ENCODE measurements around the gene PGAP1. TPM values are rescaled to one million over a fixed set of nuclear protein-coding genes. Genes with fewer than 3 reads are reported as not detected.

The PGAP1 gene
- total RNA-seq, 1 donor from 2014 or later, result 175 TPM

DNA sequence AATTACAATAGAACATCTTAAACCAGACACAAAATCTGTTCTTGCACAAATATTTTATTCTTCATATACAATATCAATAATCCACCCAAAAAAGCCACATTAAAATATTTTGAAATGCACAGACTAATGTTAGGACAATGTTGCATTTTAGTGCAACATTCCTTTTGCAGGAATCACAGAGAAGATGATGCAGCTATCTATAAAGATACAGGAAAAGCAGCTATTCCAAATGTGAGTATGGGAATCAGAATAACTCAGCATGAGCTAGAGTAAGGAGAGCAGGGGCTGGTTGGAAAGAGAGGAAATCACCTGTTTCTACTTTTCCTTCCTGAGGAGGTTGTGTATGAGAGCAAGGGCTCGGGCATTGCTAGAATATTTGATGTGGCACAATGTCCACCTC, 122.1 kb downstream of the PGAP1 start:
- Mint-ChIP-seq H3K27me3 (ENCODE audit: unreplicated experiment) (peaks cover 9% of the 10 kb centered on the region), H3K27ac (ENCODE audit: unreplicated experiment) (no peak overlapping the region), H3K4me1 (ENCODE audit: low read depth, unreplicated experiment) (peaks cover 3% of the 10 kb centered on the region), H3K9me3 (ENCODE audit: unreplicated experiment) (peaks cover 6% of the 10 kb centered on the region), H3K4me3 (ENCODE audit: unreplicated experiment) (no peak overlapping the region), H3K36me3 (ENCODE audit: unreplicated experiment) (peaks cover 9% of the 10 kb centered on the region)
- TF ChIP-seq, protein P1, sequence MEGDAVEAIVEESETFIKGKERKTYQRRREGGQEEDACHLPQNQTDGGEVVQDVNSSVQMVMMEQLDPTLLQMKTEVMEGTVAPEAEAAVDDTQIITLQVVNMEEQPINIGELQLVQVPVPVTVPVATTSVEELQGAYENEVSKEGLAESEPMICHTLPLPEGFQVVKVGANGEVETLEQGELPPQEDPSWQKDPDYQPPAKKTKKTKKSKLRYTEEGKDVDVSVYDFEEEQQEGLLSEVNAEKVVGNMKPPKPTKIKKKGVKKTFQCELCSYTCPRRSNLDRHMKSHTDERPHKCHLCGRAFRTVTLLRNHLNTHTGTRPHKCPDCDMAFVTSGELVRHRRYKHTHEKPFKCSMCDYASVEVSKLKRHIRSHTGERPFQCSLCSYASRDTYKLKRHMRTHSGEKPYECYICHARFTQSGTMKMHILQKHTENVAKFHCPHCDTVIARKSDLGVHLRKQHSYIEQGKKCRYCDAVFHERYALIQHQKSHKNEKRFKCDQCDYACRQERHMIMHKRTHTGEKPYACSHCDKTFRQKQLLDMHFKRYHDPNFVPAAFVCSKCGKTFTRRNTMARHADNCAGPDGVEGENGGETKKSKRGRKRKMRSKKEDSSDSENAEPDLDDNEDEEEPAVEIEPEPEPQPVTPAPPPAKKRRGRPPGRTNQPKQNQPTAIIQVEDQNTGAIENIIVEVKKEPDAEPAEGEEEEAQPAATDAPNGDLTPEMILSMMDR (IDR thresholded peaks at IDR 0.05; ENCODE audit: partially characterized antibody, unreplicated experiment), result no peak
- no peak for DNase-seq

DNA sequence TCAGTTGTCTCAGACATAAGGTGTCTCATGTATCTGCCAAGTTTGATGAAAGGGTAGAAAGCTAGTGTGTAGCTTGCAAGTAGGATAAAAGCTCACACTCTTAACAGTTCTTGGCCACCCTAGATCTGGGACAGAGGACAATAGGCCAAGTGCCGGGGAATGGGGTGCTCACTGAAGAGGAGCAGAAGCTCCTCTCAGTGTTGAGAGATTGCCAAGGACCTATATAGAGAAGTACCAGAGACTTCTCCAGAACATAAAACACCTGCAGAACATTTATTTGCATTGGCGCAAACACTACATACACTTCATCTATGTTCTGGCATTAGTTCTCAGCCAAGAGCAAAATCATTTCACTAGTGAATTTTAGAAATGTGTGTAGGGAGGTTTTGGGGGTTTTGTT, 124.1 kb downstream of the PGAP1 start:
- H3K27me3 Mint-ChIP-seq (ENCODE audit: unreplicated experiment), result peaks cover 9% of the 10 kb centered on the region
- TF ChIP-seq, protein P1 (IDR thresholded peaks at IDR 0.05; ENCODE audit: partially characterized antibody, unreplicated experiment), result no peak
- DNase-seq, result no peak
- no peak overlapping the region for H3K4me3 Mint-ChIP-seq (ENCODE audit: unreplicated experiment)
- peaks cover 9% of the 10 kb centered on the region for H3K36me3 Mint-ChIP-seq (ENCODE audit: unreplicated experiment)
- H3K9me3 Mint-ChIP-seq (ENCODE audit: unreplicated experiment), result peaks cover 11% of the 10 kb centered on the region
- H3K4me1 Mint-ChIP-seq (ENCODE audit: low read depth, unreplicated experiment), result peaks cover 3% of the 10 kb centered on the region
- no peak overlapping the region for H3K27ac Mint-ChIP-seq (ENCODE audit: unreplicated experiment)

DNA sequence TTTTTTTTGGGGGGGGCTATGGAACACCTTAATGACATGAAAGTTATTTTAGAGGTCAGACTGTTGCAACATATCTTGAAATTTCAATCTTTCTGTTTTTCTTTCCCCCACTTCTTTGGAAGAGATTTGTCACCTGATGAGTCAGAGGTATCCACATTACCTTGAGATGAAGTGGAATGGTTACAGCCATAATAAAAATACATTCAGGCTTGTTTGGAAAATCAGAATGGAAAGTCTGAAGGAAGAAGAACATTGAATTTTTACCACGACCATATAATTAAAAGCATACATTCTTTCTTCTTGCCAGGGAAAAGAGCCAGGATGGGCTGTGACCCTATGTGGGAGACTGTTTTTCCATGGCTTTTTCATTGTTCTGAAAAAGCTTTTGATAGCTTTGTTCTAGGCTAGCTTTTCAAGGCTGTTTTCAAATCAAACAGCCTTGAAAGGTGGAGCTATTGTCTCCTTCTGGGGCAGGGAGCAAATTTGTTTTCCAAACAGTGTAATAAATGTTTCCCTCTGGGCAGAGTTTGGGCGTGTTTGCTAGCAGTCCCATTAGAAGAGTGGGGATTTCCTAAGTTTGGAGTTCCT, 124.7 kb downstream of the PGAP1 start:
- TF ChIP-seq, protein P1 (IDR thresholded peaks at IDR 0.05; ENCODE audit: partially characterized antibody, unreplicated experiment), result no peak
- DNase-seq, result no peak
- peaks cover 9% of the 10 kb centered on the region for H3K27me3 Mint-ChIP-seq (ENCODE audit: unreplicated experiment)
- no peak overlapping the region for H3K4me3 Mint-ChIP-seq (ENCODE audit: unreplicated experiment)
- H3K27ac Mint-ChIP-seq (ENCODE audit: unreplicated experiment), result no peak overlapping the region
- H3K9me3 Mint-ChIP-seq (ENCODE audit: unreplicated experiment), result peaks cover 11% of the 10 kb centered on the region
- peaks cover 3% of the 10 kb centered on the region for H3K4me1 Mint-ChIP-seq (ENCODE audit: low read depth, unreplicated experiment)
- peaks cover 9% of the 10 kb centered on the region for H3K36me3 Mint-ChIP-seq (ENCODE audit: unreplicated experiment)

DNA sequence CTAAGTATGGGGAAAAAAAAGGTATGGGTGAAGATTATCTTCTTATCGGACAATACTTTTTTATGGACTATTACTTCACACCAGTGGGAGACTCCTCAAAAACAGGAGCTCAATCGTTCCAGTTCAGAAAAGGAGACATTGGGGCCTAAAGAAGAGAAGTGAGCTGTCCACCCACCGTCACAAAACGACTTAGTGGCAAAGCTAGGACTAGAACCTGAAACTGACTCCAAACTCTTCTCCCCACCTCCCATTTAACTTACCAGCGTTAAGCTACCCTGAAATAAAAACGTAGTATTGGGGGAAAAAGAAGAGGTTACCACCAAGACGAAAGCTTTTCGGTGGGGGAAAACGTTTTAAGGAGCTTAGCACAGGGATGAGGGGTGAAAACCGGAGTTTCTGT, 127.5 kb downstream of the PGAP1 start:
- H3K27me3 Mint-ChIP-seq (ENCODE audit: unreplicated experiment), result peaks cover 9% of the 10 kb centered on the region
- H3K36me3 Mint-ChIP-seq (ENCODE audit: unreplicated experiment), result peaks cover 9% of the 10 kb centered on the region
- H3K9me3 Mint-ChIP-seq (ENCODE audit: unreplicated experiment), result peaks cover 11% of the 10 kb centered on the region
- TF ChIP-seq, protein P1 (IDR thresholded peaks at IDR 0.05; ENCODE audit: partially characterized antibody, unreplicated experiment), result no peak
- no peak for DNase-seq
- peaks cover 3% of the 10 kb centered on the region for H3K4me1 Mint-ChIP-seq (ENCODE audit: low read depth, unreplicated experiment)
- H3K27ac Mint-ChIP-seq (ENCODE audit: unreplicated experiment), result peak overlapping the region; percentile 94
- H3K4me3 Mint-ChIP-seq (ENCODE audit: unreplicated experiment), result peak overlapping the region; percentile 100

DNA sequence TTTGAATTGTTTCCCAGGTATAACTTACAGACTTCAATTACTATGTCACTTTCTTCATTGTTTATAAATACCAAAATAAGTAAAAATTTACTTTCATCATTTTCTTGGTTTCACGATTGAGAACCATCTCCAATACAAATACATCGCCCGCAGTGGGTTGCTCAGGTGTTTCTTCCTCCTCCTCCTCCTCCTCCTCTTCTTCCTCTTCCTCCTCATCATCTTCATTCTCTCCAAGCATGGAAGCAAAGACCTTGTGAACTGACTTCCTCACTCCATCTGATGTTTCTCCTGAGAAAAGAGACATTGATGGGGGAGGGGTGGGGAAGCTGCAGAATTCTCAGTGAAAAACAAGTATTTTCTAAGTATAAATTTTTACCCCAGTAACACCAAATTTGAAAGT, 133.6 kb downstream of the PGAP1 start:
- Mint-ChIP-seq H3K27ac (ENCODE audit: unreplicated experiment) (no peak overlapping the region), H3K4me1 (ENCODE audit: low read depth, unreplicated experiment) (no peaks in the 10 kb centered on the region), H3K4me3 (ENCODE audit: unreplicated experiment) (no peak overlapping the region), H3K36me3 (ENCODE audit: unreplicated experiment) (peaks cover 3% of the 10 kb centered on the region), H3K9me3 (ENCODE audit: unreplicated experiment) (no peaks in the 10 kb centered on the region), H3K27me3 (ENCODE audit: unreplicated experiment) (no peaks in the 10 kb centered on the region)
- TF ChIP-seq, protein P1 (IDR thresholded peaks at IDR 0.05; ENCODE audit: partially characterized antibody, unreplicated experiment), result no peak
- DNase-seq, result no peak

Data from glutamatergic neuron (in vitro differentiated cells).